IMR-90 (cell line): ENCODE results near the gene DNAJB8. TPM values are rescaled to one million over a fixed set of nuclear protein-coding genes. Genes with fewer than 3 reads are reported as not detected.

Experiments
- ATAC-seq: fragments of 200-7000 bp; cut with Tn5 transposase; 2 replicates; pipeline ENCODE4 v1.9.1; 2020; ENCODE audit warnings: low read depth, mild to moderate bottlenecking, moderate library complexity
- BruUV-seq: library from RNA; stranded (reverse); fragments of 400-500 nt; replicated peaks from 2 replicates; lab custom pipeline; 2021; lab: Mats Ljungman, UMichigan
- CTCF ChIA-PET: fragments of 300-600 bp; formaldehyde crosslinking; extraction: SDS; loops from one replicate; lab custom pipeline; 2021; ENCODE audit warnings: antibody characterized with exemption; lab: Yijun Ruan, JAX
- POLR2A ChIA-PET: fragments of 300-600 bp; sonication (Branson Sonifier 250); formaldehyde crosslinking; loops from one replicate; lab custom pipeline; 2022; ENCODE audit warnings: antibody characterized with exemption; ENCODE audit not compliant: unreplicated experiment; lab: Charles Lee
- DNase-seq: peaks from one replicate; pipeline ENCODE4 v3.0.0; 2013
- H2AFZ ChIP-seq: replicated peaks from 2 replicates; pipeline ENCODE3; 2013; ENCODE audit warnings: low read length, mild to moderate bottlenecking; ENCODE audit not compliant: poor library complexity
- H2AK5ac ChIP-seq: 2 replicates; pipeline ENCODE4 v1.6.1; 2013; ENCODE audit warnings: low read depth, low read length, inconsistent platforms
- H2AK9ac ChIP-seq: replicated peaks from 2 replicates; pipeline ENCODE3; 2013; ENCODE audit warnings: mild to moderate bottlenecking, low read depth, low read length, moderate library complexity; ENCODE audit not compliant: poor library complexity
- H2BK120ac ChIP-seq: 2 replicates; pipeline ENCODE4 v1.6.1; 2013; ENCODE audit warnings: low read depth, low read length, inconsistent platforms
- H2BK15ac ChIP-seq: 3 replicates; pipeline ENCODE4 v1.6.1; 2013; ENCODE audit warnings: low read depth, low read length, inconsistent platforms
- H2BK20ac ChIP-seq: 2 replicates; pipeline ENCODE4 v1.6.1; 2013; ENCODE audit warnings: low read depth, mild to moderate bottlenecking, inconsistent platforms, low read length, moderate library complexity
- H2BK5ac ChIP-seq: 2 replicates; pipeline ENCODE4 v1.6.1; 2013; ENCODE audit warnings: mild to moderate bottlenecking, low read depth, low read length, inconsistent platforms; ENCODE audit not compliant: poor library complexity, severe bottlenecking
- H3K14ac ChIP-seq: replicated peaks from 2 replicates; pipeline ENCODE4 v1.6.1; 2013; ENCODE audit warnings: low read depth, low read length, inconsistent platforms
- H3K18ac ChIP-seq: 2 replicates; pipeline ENCODE4 v1.6.1; 2013; ENCODE audit warnings: low read depth, low read length, control low read depth
- H3K23ac ChIP-seq: 2 replicates; pipeline ENCODE4 v1.6.1; 2013; ENCODE audit warnings: low read depth, low read length, inconsistent platforms
- H3K27ac ChIP-seq: 2 replicates; pipeline ENCODE4 v1.5.1; 2013; ENCODE audit warnings: mild to moderate bottlenecking, control low read depth, low read length; ENCODE audit not compliant: insufficient read depth
- H3K27me3 ChIP-seq: 2 replicates; pipeline ENCODE4 v1.6.1; 2013; ENCODE audit warnings: low read length; ENCODE audit not compliant: control insufficient read depth, insufficient read depth
- H3K36me3 ChIP-seq: 2 replicates; pipeline ENCODE4 v1.6.1; 2013; ENCODE audit warnings: low read length, mixed read lengths; ENCODE audit not compliant: control insufficient read depth, insufficient read depth
- H3K4ac ChIP-seq: 2 replicates; pipeline ENCODE4 v1.6.1; 2013; ENCODE audit warnings: low read depth, low read length, inconsistent platforms
- H3K4me1 ChIP-seq: 2 replicates; pipeline ENCODE4 v1.6.1; 2013; ENCODE audit warnings: low read length, mixed read lengths; ENCODE audit not compliant: control insufficient read depth, insufficient read depth
- H3K4me2 ChIP-seq: 2 replicates; pipeline ENCODE4 v1.6.1; 2013; ENCODE audit warnings: low read depth, mild to moderate bottlenecking, control low read depth, low read length, moderate library complexity
- H3K4me3 ChIP-seq: 2 replicates; pipeline ENCODE4 v1.5.1; 2013; ENCODE audit warnings: low read depth, mild to moderate bottlenecking, control low read depth, low read length, moderate library complexity; ENCODE audit not compliant: insufficient read depth
- H3K56ac ChIP-seq: 2 replicates; pipeline ENCODE4 v1.6.1; 2013; ENCODE audit warnings: low read length, inconsistent platforms; ENCODE audit not compliant: insufficient read depth; ENCODE audit errors: extremely low read depth
- H3K79me1 ChIP-seq, 2 experiments: 2 replicates each; pipeline ENCODE4 v1.6.1; 2013; ENCODE audit warnings: low read length in 2 of 2, inconsistent platforms in 1 of 2, low read depth in 1 of 2
- H3K9ac ChIP-seq: 2 replicates; pipeline ENCODE4 v1.6.1; 2013; ENCODE audit warnings: low read depth, low read length, control low read depth
- H3K9me1 ChIP-seq: 2 replicates; pipeline ENCODE4 v1.6.1; 2013; ENCODE audit warnings: low read length, inconsistent platforms; ENCODE audit not compliant: insufficient read depth
- H3K9me3 ChIP-seq: 2 replicates; pipeline ENCODE4 v1.6.1; 2013; ENCODE audit warnings: low read length; ENCODE audit not compliant: control insufficient read depth, insufficient read depth
- H4K20me1 ChIP-seq: 2 replicates; pipeline ENCODE4 v1.6.1; 2013; ENCODE audit warnings: low read length, inconsistent platforms; ENCODE audit not compliant: insufficient read depth
- H4K5ac ChIP-seq: 2 replicates; pipeline ENCODE4 v1.6.1; 2013; ENCODE audit warnings: mild to moderate bottlenecking, low read depth, low read length, control low read depth
- H4K8ac ChIP-seq, 2 experiments: 2 replicates each; pipeline ENCODE4 v1.6.1; 2013; ENCODE audit warnings: low read depth in 2 of 2, low read length in 2 of 2, control low read depth in 1 of 2, inconsistent platforms in 1 of 2
- H4K91ac ChIP-seq: 2 replicates; pipeline ENCODE4 v1.6.1; 2013; ENCODE audit warnings: low read depth, low read length, inconsistent platforms; ENCODE audit not compliant: insufficient read depth
- CHD1 ChIP-seq: IDR thresholded peaks from 2 replicates; pipeline ENCODE4 v1.6.1; 2012; ENCODE audit warnings: low read depth, low read length, improper control_type of control experiment
- WGBS, 2 experiments: methylation state at CpG; one replicate each; pipeline versions ENCODE4 v1.1.5 to v1.1.7; 2013; ENCODE audit warnings: missing lambda C conversion rate in 2 of 2; ENCODE audit not compliant: insufficient read length in 1 of 2; ENCODE audit errors: extremely low coverage in 2 of 2; 5-methylcytosine and 5-hydroxymethylcytosine counted together
- dilution Hi-C: fragments of 300-500 bp; cut with HindIII; formaldehyde crosslinking; loops from one replicate; pipeline ENCODE4 v1.14.3; 2018; ENCODE audit warnings: low sequenced_read_pairs; ENCODE audit not compliant: unreplicated experiment
- in situ Hi-C: fragments of 300-500 bp; cut with MboI; formaldehyde crosslinking; loops from 3 replicates; pipeline ENCODE4 v1.14.3; 2019; ENCODE audit warnings: low sequenced_read_pairs, inconsistent platforms, mixed read lengths
- intact Hi-C: fragments of 100-400 bp; cut with micrococcal nuclease; formaldehyde crosslinking; loops from 2 replicates; pipeline ENCODE4 v1.10.0; 2022
- polyA plus RNA-seq, 3 experiments: library from polyadenylated mRNA; depleted of rRNA; stranded (reverse); fragments of >200 nt; gene quantifications; 2 replicates each; pipeline ENCODE4 v1.2.3, GENCODE V29; 2012; ENCODE audit warnings: low replicate concordance in 1 of 3
- total RNA-seq: library from RNA; depleted of rRNA; stranded (reverse); fragments of >200 nt; gene quantifications from 2 replicates; pipeline ENCODE4 v1.2.3, GENCODE V29; 2012

Gene DNAJB8
- total and polyA plus RNA-seq, 2 of the 4 experiments (the other 2 are of a cell fraction): not detected

DNA sequence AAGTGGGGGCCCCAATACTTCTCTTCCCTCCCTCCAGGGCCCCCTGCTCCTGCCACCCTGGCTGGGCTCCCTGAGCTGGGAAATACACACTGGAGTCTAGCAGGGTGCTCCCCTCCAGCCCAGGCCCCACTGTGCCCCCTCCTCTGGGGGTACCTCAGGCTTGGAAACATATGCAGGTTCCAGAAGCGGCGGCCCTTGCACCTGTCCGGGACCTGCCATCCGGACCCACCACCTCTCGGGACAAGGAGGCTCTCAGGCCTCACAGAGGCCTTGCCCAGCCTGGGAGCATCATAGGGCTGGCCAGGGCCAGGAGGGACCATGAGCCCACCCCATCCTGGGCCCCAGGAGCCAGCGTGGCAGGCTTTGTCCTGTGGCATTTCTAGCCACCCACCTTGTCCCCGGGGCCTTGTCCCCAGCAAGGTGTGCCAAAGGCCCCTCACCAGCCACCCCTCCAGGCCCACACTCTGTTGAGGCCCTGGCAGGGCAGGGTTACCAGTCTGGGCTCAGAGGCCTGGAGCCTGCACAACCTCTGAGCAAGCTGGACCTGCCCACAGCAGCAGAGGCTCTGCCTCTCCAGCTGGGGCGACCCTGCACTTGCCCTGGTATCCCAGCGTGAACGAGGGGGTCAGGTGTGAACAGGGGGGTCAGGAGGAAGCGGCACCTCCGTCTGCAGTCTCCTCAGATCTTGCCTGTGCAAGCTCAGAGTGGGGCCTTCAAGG lies 45.8 kb downstream of the DNAJB8 start:
- H3K14ac ChIP-seq: no peak overlapping the region
- TF ChIP-seq CHD1: no peak
- H3K4me3 ChIP-seq: no peak overlapping the region
- no peak overlapping the region for H3K23ac ChIP-seq
- no peak overlapping the region for H4K8ac ChIP-seq
- no peak overlapping the region for H3K56ac ChIP-seq
- no peak overlapping the region for H2BK120ac ChIP-seq
- no peaks in the 10 kb centered on the region for H3K36me3 ChIP-seq
- H3K4me2 ChIP-seq: no peak overlapping the region
- H2AFZ ChIP-seq: no peak overlapping the region
- intact Hi-C loops (no loop called here), dilution Hi-C loops (no loop called here), in situ Hi-C loops (loop anchor here (5.0 kb wide), 1 partner anchor 186 kb away; no protein-coding TSS in a partner anchor)
- H2BK15ac ChIP-seq: no peak overlapping the region
- ATAC-seq (no peak), DNase-seq (no peak)
- peaks cover 7% of the 10 kb centered on the region for H3K9me3 ChIP-seq
- H3K27ac ChIP-seq: no peak overlapping the region
- H3K4ac ChIP-seq: no peak overlapping the region
- H3K4me1 ChIP-seq: 0 out of 2 replicates have a peak, but pooled peaks cover 3% of the 10 kb centered on the region
- H4K20me1 ChIP-seq: no peaks in the 10 kb centered on the region
- ChIA-PET CTCF (no interaction called here), POLR2A (no interaction called here)
- 10% methylated on average over 2 of the region's 12 CpGs; no CpG with 5 or more reads in 1 of the 2 experiments for WGBS, 2 experiments
- H3K9ac ChIP-seq: no peak overlapping the region
- no peak overlapping the region for H3K18ac ChIP-seq
- H2BK20ac ChIP-seq: no peak overlapping the region
- no peak overlapping the region for H4K91ac ChIP-seq
- H2AK9ac ChIP-seq: no peak overlapping the region
- H2BK5ac ChIP-seq: no peak overlapping the region
- H3K27me3 ChIP-seq: no peaks in the 10 kb centered on the region
- no peaks in the 10 kb centered on the region; the same call in 1 of the 2 replicates for H3K9me1 ChIP-seq
- BruUV-seq: no TSS peak
- H2AK5ac ChIP-seq: no peak overlapping the region
- H4K5ac ChIP-seq: no peak overlapping the region
- H3K79me1 ChIP-seq: no peaks in the 10 kb centered on the region
